H1 (cell line): ENCODE measurements around the gene ARHGAP15. TPM values are rescaled to one million over a fixed set of nuclear protein-coding genes. Genes with fewer than 3 reads are reported as not detected.

Source experiments
- CEBPB ChIP-seq: IDR thresholded peaks from 2 replicates; pipeline ENCODE4 v1.6.1; 2012; ENCODE audit warnings: low read depth, low read length
- CREB1 ChIP-seq: IDR thresholded peaks from 2 replicates; pipeline ENCODE4 v1.6.1; 2012; ENCODE audit warnings: inconsistent platforms
- JUND ChIP-seq: IDR thresholded peaks from 2 replicates; pipeline ENCODE4 v1.6.1; 2011; ENCODE audit warnings: mild to moderate bottlenecking, improper control_type of control experiment, low read length
- RNF2 ChIP-seq: fragments of 200-900, 300-1000 bp; sonication (generic); IDR thresholded peaks from 2 replicates; pipeline ENCODE4 v1.7.1; 2016; ENCODE audit warnings: borderline replicate concordance, low read depth, mild to moderate bottlenecking, antibody characterized with exemption, low read length; ENCODE audit not compliant: poor library complexity, severe bottlenecking; ENCODE audit errors: missing control alignments
- SIRT6 ChIP-seq: IDR thresholded peaks from one replicate; pipeline ENCODE4 v1.7.1; 2012; ENCODE audit warnings: low read length, inconsistent platforms
- SP2 ChIP-seq: IDR thresholded peaks from 2 replicates; pipeline ENCODE4 v1.6.1; 2012; ENCODE audit warnings: mild to moderate bottlenecking, low read length, inconsistent platforms
- SP4 ChIP-seq: IDR thresholded peaks from 2 replicates; pipeline ENCODE4 v1.6.1; 2012; ENCODE audit warnings: low read length, inconsistent platforms
- SUZ12 ChIP-seq: fragments of 200-600 bp; sonication (generic); IDR thresholded peaks from 2 replicates; pipeline ENCODE4 v1.6.1; 2012; ENCODE audit warnings: mild to moderate bottlenecking, inconsistent platforms, low read length, moderate library complexity, mixed read lengths
- TBP ChIP-seq: IDR thresholded peaks from 2 replicates; pipeline ENCODE4 v1.6.1; 2011; ENCODE audit warnings: low read depth, low read length, improper control_type of control experiment
- polyA plus RNA-seq, 7 experiments: library from polyadenylated mRNA; depleted of rRNA in 3 of 7; stranded (reverse) in 5 of 7; unstranded in 2 of 7; fragments of >200 nt in 5 of 7; fragments of 200-250 nt in 2 of 7; gene quantifications; 1 replicate in 5 of 7; 2 replicates in 1 of 7; 4 replicates in 1 of 7; pipeline versions ENCODE4 v1.2.1 to v1.2.3, GENCODE V29; 2011 to 2013; ENCODE audit warnings: missing spikeins in 2 of 7, mixed read lengths in 2 of 7
- total RNA-seq: library from RNA; stranded (reverse); fragmentation: NEBNext Ultra II Directional; extraction: Animal tissue kit (Norgen Biotek cat#: 25700); gene quantifications from 2 replicates; pipeline ENCODE4 v1.2.1, GENCODE V29; 2021
- TF ChIP-seq, protein P1 (sequence below), 3 experiments: IDR thresholded peaks; 1 replicate in 2 of 3; 2 replicates in 1 of 3; pipeline versions ENCODE4 v1.5.1 to v1.6.1; 2011; ENCODE audit warnings: low read length in 3 of 3, mild to moderate bottlenecking in 3 of 3, inconsistent platforms in 2 of 3, low read depth in 1 of 3, moderate library complexity in 1 of 3; ENCODE audit not compliant: insufficient read depth in 1 of 3; ENCODE audit errors: control extremely low read depth in 1 of 3

The ARHGAP15 gene
- total and polyA plus RNA-seq, 2 of the 8 experiments (the other 6 are each of a cell fraction or from before 2014, with no cell fraction given): not detected

GRCh38 chr2:143290221-143290620 is 161.0 kb downstream of the ARHGAP15 start (continued):
- TF ChIP-seq RNF2 (no peak), TBP (no peak), SUZ12 (no peak), SIRT6 (no peak), CREB1 (no peak), JUND (no peak), SP4 (no peak), CEBPB (no peak), SP2 (no peak)
- TF ChIP-seq, protein P1, sequence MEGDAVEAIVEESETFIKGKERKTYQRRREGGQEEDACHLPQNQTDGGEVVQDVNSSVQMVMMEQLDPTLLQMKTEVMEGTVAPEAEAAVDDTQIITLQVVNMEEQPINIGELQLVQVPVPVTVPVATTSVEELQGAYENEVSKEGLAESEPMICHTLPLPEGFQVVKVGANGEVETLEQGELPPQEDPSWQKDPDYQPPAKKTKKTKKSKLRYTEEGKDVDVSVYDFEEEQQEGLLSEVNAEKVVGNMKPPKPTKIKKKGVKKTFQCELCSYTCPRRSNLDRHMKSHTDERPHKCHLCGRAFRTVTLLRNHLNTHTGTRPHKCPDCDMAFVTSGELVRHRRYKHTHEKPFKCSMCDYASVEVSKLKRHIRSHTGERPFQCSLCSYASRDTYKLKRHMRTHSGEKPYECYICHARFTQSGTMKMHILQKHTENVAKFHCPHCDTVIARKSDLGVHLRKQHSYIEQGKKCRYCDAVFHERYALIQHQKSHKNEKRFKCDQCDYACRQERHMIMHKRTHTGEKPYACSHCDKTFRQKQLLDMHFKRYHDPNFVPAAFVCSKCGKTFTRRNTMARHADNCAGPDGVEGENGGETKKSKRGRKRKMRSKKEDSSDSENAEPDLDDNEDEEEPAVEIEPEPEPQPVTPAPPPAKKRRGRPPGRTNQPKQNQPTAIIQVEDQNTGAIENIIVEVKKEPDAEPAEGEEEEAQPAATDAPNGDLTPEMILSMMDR (IDR thresholded peaks at IDR 0.05; ENCODE audit: control extremely low read depth in 1 of 3, insufficient read depth in 1 of 3, low read depth in 1 of 3, low read length in 3 of 3): no peak
